Muscle layer of duodenum (tissue), 2 donors: ENCODE data around the gene GRIA1.

ENCODE experiments used
- H3K27ac ChIP-seq: one replicate; pipeline ENCODE4 v1.7.0; 2013; ENCODE audit warnings: mild to moderate bottlenecking, low read length
- H3K27me3 ChIP-seq: one replicate; pipeline ENCODE4 v1.7.0; 2013; ENCODE audit warnings: low read depth, mild to moderate bottlenecking, control low read depth, low read length
- H3K36me3 ChIP-seq, 2 donors: one replicate each; pipeline ENCODE4 v1.7.0; 2013; ENCODE audit warnings: low read length in 2 of 2, control low read depth in 1 of 2, mild to moderate bottlenecking in 1 of 2; ENCODE audit not compliant: insufficient read depth in 2 of 2, control insufficient read depth in 1 of 2
- H3K4me1 ChIP-seq, 2 donors: one replicate each; pipeline ENCODE4 v1.7.0; 2013; ENCODE audit warnings: low read length in 2 of 2, mild to moderate bottlenecking in 2 of 2, control low read depth in 1 of 2, moderate library complexity in 1 of 2; ENCODE audit not compliant: insufficient read depth in 2 of 2, control insufficient read depth in 1 of 2
- H3K4me3 ChIP-seq, 2 donors: one replicate each; pipeline ENCODE4 v1.7.0; 2013; ENCODE audit warnings: low read length in 2 of 2, low read depth in 1 of 2, mild to moderate bottlenecking in 1 of 2
- H3K9me3 ChIP-seq, 2 donors: one replicate each; pipeline ENCODE4 v1.7.0; 2013; ENCODE audit warnings: low read length in 2 of 2, control low read depth in 1 of 2, mild to moderate bottlenecking in 1 of 2; ENCODE audit not compliant: control insufficient read depth in 1 of 2
- donor health status: healthy.

GRIA1 gene

GRCh38 chr5:153617190-153617589 is 126.7 kb downstream of the GRIA1 start:
- Histone ChIP-seq H3K4me1 (no peaks in the 10 kb centered on the region), H3K36me3 (no peaks in the 10 kb centered on the region), H3K27me3 (no peaks in the 10 kb centered on the region), H3K27ac (no peak overlapping the region), H3K9me3 (no peaks in the 10 kb centered on the region), H3K4me3 (no peak overlapping the region)

- Histone ChIP-seq H3K27me3 (no peaks in the 10 kb centered on the region), H3K36me3 (no peaks in the 10 kb centered on the region), H3K9me3 (no peaks in the 10 kb centered on the region), H3K4me1 (no peaks in the 10 kb centered on the region), H3K4me3 (no peak overlapping the region), H3K27ac (no peak overlapping the region)
Measured at GRCh38 chr5:153618307-153618706, 127.8 kb downstream of the GRIA1 start.

GRCh38 chr5:153618867-153619266 is 128.4 kb downstream of the GRIA1 start:
- H3K27me3 ChIP-seq: no peaks in the 10 kb centered on the region
- no peak overlapping the region for H3K4me3 ChIP-seq
- no peak overlapping the region for H3K27ac ChIP-seq
- H3K4me1 ChIP-seq: no peaks in the 10 kb centered on the region
- H3K36me3 ChIP-seq: no peaks in the 10 kb centered on the region
- H3K9me3 ChIP-seq: no peaks in the 10 kb centered on the region

- Histone ChIP-seq H3K27ac (no peak overlapping the region), H3K4me1 (no peaks in the 10 kb centered on the region), H3K27me3 (no peaks in the 10 kb centered on the region), H3K4me3 (no peak overlapping the region), H3K9me3 (no peaks in the 10 kb centered on the region), H3K36me3 (no peaks in the 10 kb centered on the region)
Measured at GRCh38 chr5:153619771-153620170, 129.3 kb downstream of the GRIA1 start.

GRCh38 chr5:153623124-153623523 is 132.7 kb downstream of the GRIA1 start:
- no peaks in the 10 kb centered on the region for H3K27me3 ChIP-seq
- no peak overlapping the region for H3K4me3 ChIP-seq
- no peaks in the 10 kb centered on the region for H3K4me1 ChIP-seq
- H3K27ac ChIP-seq: no peak overlapping the region
- H3K36me3 ChIP-seq: no peaks in the 10 kb centered on the region
- H3K9me3 ChIP-seq: no peaks in the 10 kb centered on the region

GRCh38 chr5:153623751-153624450 is 133.4 kb downstream of the GRIA1 start:
- Histone ChIP-seq H3K4me3 (no peak overlapping the region), H3K27me3 (no peaks in the 10 kb centered on the region), H3K9me3 (no peaks in the 10 kb centered on the region), H3K27ac (no peak overlapping the region), H3K36me3 (no peaks in the 10 kb centered on the region), H3K4me1 (no peaks in the 10 kb centered on the region)

- H3K4me3 ChIP-seq: no peak overlapping the region
- H3K27ac ChIP-seq: no peak overlapping the region
- no peaks in the 10 kb centered on the region for H3K27me3 ChIP-seq
- no peaks in the 10 kb centered on the region for H3K36me3 ChIP-seq
- H3K4me1 ChIP-seq: peaks cover 0 to 2% of the 10 kb centered on the region in 2 donors
- H3K9me3 ChIP-seq: no peaks in the 10 kb centered on the region
Measured at GRCh38 chr5:153624451-153624765, 133.9 kb downstream of the GRIA1 start.

GRCh38 chr5:153625826-153626354 is 135.4 kb downstream of the GRIA1 start:
- H3K27me3 ChIP-seq: no peaks in the 10 kb centered on the region
- no peaks in the 10 kb centered on the region for H3K36me3 ChIP-seq
- peaks cover 0 to 3% of the 10 kb centered on the region in 2 donors for H3K4me1 ChIP-seq
- no peak overlapping the region for H3K27ac ChIP-seq
- no peaks in the 10 kb centered on the region for H3K9me3 ChIP-seq
- no peak overlapping the region for H3K4me3 ChIP-seq

- Histone ChIP-seq H3K36me3 (no peaks in the 10 kb centered on the region), H3K27ac (no peak overlapping the region), H3K9me3 (no peaks in the 10 kb centered on the region), H3K4me3 (no peak overlapping the region), H3K4me1 (peaks cover 0 to 3% of the 10 kb centered on the region in 2 donors), H3K27me3 (no peaks in the 10 kb centered on the region)
Measured at GRCh38 chr5:153626836-153627235, 136.4 kb downstream of the GRIA1 start.

GRCh38 chr5:153629027-153629895 is 138.8 kb downstream of the GRIA1 start:
- no peaks in the 10 kb centered on the region for H3K9me3 ChIP-seq
- H3K4me3 ChIP-seq: no peak overlapping the region
- no peak overlapping the region for H3K27ac ChIP-seq
- H3K36me3 ChIP-seq: no peaks in the 10 kb centered on the region
- H3K27me3 ChIP-seq: no peaks in the 10 kb centered on the region
- peaks cover 0 to 3% of the 10 kb centered on the region in 2 donors for H3K4me1 ChIP-seq

- H3K27ac ChIP-seq: no peak overlapping the region
- no peaks in the 10 kb centered on the region for H3K27me3 ChIP-seq
- no peak overlapping the region for H3K4me3 ChIP-seq
- no peaks in the 10 kb centered on the region for H3K36me3 ChIP-seq
- H3K9me3 ChIP-seq: no peaks in the 10 kb centered on the region
- H3K4me1 ChIP-seq: peaks cover 0 to 3% of the 10 kb centered on the region in 2 donors
Measured at GRCh38 chr5:153630546-153630945, 140.1 kb downstream of the GRIA1 start.
